KBM-7 (cell line): ENCODE results near the gene KLHDC8A.
"Not testable (repeated sequence)": the region's sequence is repeated elsewhere in the genome, so short reads cannot be mapped to it uniquely, and the experiment has no call there.

Source experiments
- DNase-seq: peaks from one replicate; pipeline ENCODE4 v3.0.0-alpha.2; 2015
- in situ Hi-C: fragments of 300-500 bp; cut with MboI; formaldehyde crosslinking; loops from 2 replicates; pipeline ENCODE4 v1.14.3; 2020; ENCODE audit warnings: low sequenced_read_pairs, low pct_unique_long_range_greater_than_20kb, mixed read lengths

KLHDC8A gene

GRCh38 chr1:205373022-205373797 is 16.5 kb upstream of the KLHDC8A start:
- no peak for DNase-seq
- in situ Hi-C loops = no loop called here

DNA sequence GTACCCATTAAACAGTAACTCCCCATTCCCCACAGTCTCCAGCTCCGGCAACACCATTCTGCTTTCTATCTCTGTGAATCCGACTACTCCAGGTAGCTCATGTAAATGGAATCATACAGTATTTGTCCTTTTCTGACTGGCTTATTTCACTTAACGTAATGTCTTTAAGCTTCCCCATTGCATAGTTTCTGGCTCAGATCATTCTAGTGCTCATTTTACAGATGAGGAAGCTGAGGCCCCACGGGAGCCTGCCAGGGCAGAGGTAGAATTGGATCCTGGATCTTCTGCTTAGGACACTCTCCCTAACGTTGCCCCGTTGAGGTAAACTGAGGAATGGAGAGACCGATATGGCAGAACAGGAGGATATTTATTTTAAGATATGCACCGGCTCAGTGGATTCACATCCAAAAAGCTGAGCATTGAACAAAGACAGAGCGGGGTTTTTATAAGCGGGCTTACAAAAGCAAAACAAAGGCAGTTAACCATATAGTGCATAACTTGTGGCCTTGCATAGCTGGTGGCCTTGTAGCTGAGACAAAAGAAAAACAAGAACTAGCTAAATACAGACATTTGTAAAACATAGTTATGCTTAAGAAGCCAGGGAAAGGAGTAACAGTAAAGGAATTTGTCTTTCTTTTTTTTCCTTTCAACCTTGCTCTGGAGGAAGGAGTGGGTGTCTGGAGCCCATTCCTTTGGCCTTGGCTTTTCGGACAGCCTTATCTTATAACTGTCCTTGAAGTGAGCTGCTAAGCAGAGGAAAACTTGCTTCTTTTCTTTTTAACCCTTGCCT is 15.3 kb upstream of the KLHDC8A start:
- in situ Hi-C loops = no loop called here
- DNase-seq = no peak

DNA sequence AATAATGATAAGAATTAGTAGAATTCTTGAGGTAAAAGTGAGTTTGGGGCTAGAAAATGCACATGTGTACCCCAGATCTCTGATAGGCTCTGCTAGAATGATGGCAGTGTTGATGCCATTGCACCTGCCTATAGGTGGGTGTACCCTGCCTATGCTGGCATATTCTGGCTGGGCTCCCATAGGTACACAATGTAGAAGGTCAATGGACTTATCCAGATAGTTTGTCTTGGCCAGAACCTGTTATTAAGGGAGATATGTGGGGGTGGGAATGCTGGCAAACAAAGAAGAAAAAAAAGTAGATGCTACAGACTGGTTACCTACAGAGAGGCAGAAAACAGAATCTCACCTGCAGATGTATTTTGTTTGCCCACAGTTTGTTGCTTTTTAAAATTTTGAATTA is 14.1 kb upstream of the KLHDC8A start:
- DNase-seq = no peak
- in situ Hi-C loops = no loop called here

- in situ Hi-C loops = no loop called here
- no peak for DNase-seq
Measured at GRCh38 chr1:205369701-205370123, 13.0 kb upstream of the KLHDC8A start.

- in situ Hi-C loops = no loop called here
- no peak for DNase-seq
Measured at GRCh38 chr1:205368478-205368877, 11.8 kb upstream of the KLHDC8A start.

DNA sequence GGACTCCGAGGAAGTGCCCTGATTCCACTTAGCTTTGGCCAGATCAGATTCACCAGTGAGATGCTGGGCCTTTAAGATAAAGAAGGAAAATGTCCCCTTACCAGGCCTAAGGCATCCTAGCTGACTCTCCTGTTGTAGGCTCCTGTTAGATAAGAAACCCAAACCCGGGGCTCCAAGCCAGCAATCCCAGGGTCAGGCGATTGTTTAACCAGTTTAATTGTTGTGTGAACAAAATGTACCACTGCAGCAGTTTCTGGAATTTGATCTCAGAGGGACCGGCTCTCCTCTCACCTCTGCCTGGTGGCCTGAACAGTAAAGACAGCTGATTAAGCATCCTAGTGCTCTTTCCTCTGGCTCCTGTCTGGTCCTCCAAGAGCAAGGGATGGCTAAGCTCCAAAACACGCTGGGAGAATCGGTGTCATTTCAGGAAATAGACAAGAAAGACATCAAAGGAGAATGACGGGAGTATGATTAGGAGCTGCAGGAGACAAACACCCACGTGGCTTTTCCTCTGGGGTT is 9.3 kb upstream of the KLHDC8A start:
- no peak for DNase-seq
- in situ Hi-C loops = no loop called here

DNA sequence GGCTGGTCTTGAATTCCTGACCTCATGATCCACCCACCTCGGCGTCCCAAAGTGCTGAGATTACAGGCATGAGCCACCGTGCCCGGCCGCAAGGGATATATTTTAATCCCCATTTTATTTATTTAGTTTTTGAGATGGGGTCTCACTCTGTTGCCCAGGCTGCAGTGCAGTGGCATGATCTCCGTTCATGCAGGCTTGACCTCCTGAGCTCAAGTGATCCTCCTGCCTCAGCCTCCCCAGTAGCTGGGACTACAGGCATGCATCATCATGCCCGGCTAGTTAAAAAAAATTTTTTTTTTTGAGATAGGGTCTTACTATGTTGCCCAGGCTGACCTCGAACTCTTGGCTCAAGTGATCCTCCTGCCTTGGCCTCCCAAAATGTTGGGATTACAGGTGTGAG is 8.4 kb upstream of the KLHDC8A start:
- DNase-seq, in situ Hi-C loops: not testable (repeated sequence)

DNA sequence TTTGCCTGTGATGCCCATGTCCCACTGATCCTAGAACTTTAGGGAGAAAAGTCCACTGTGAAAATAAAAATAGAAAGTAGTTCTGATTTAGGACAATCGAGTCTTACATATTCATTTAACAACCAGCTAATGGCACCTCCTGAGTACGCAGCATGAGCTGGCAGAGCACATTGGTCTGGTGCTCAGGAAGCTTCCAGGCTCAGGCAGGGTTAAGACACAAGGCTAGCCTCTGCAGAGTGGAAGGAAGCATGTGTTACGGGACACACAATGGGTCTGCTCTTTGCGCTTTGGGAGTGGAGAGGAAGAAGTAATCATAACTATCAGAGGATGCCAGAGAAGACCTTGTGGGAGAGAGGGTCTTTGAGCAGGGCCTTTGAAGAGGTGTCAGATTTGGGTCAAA is 4.2 kb upstream of the KLHDC8A start:
- in situ Hi-C loops = no loop called here
- DNase-seq = no peak

- in situ Hi-C loops = no loop called here
- no peak for DNase-seq
Measured at GRCh38 chr1:205359771-205360565, 3.2 kb upstream of the KLHDC8A start.

DNA sequence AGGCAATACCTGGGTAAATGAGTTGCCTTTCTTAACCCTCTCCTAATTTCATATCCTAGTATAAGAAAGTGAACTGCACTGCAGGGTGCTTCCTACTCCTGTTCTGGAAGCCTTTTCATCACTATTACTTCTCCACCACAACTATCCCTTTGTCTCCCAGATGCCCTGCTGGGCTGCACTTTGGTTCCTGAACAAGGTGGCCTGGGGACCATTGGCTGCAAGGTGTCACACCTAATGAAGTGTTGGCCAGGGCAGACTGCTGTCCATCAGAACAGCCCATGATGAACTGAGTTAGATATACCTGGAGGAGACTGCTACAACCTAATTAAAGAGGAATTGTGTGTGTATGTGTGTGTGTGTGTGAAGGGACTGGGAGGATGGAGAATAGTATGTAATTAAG is 1.9 kb upstream of the KLHDC8A start:
- in situ Hi-C loops = no loop called here
- no peak for DNase-seq

GRCh38 chr1:205357567-205357966 is 845 bp upstream of the KLHDC8A start:
- no peak for DNase-seq
- in situ Hi-C loops = no loop called here

DNA sequence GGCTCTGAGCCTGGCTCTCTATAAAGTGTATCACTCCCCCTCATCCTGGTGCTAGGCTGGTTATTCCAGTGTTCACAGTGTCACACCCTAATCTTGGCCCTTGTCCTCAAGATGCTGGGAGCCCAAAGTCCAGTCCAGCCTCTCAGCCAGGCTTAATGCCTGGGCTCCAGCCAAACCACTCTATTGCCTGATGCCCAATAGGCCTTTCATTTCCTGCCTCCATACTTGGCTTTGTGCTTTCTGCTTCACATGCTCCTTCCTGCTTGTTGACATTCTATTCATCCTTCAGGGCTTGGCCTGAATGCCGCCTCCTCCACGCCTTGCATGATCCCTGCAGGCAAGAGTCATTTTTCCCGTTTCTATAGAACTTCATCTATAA is 1.7 kb downstream of the KLHDC8A start:
- no peak for DNase-seq
- in situ Hi-C loops = no loop called here

DNA sequence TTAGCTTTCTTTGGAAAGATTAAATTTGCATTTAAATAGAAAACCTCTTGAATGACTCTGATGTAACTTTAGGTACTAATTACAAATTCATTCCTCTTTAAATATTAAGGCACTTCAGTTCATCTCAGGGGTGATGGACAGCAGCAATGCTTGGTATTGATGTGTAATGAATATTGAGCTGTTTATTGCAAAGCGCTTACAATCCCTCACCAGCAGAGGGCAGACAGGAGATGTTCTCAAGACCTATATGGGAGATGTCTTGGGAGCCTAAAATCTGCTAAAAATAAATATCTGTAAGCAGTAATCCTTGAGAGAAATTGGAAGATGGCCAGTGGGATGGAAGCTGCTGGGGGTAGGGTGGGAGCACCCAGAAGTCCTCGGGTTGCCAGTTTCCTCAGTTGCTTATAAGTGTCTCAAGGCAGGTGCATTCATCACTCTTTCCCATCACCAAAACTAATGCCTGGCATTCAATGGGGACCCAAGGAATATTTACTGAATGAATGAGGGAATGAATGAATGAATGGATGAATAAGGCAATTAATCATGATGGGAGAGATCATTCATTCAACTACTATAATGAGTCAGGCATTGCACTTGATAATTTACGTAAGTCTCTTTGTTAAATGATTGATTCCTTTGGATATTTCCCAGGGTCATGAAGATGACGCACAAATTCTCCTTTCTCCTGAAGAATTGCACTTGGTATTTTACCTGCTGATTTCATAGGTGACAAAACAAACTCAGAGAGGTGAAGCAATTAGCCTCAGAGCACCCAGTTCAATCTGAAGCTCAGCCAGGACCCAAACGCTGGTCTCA is 2.3 kb downstream of the KLHDC8A start:
- in situ Hi-C loops = no loop called here
- DNase-seq = peak; percentile 58

GRCh38 chr1:205353612-205354011 is 3.1 kb downstream of the KLHDC8A start:
- in situ Hi-C loops = no loop called here
- no peak for DNase-seq

- in situ Hi-C loops = no loop called here
- no peak for DNase-seq
Measured at GRCh38 chr1:205353191-205353590, 3.5 kb downstream of the KLHDC8A start.

GRCh38 chr1:205351984-205352713 is 4.6 kb downstream of the KLHDC8A start:
- in situ Hi-C loops = no loop called here

DNA sequence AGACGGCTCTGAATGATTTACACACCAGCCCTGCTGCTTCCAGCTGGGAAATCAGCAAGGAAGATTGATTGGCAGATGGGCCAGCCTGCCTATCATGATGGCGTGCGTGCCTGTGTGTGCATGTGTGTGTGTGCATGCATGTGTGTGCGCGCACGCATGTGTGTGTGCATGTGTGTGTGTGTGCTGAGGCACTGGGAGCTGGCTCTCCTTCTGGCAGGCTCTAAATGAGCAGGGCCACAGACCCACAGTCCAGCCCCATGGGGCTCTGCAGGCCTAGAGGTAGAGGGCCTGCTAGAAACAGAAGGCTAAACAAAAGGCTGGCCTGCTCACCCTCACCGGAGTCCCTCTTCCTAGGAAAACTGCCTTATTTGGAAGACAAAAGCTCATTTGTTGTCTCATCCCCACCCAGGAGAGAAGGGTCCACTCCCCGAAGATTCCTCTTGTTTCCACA is 6.0 kb downstream of the KLHDC8A start:
- in situ Hi-C loops = no loop called here

More at GRCh38 chr1:205351984-205352713, 4.6 kb downstream of the KLHDC8A start:
- no peak for DNase-seq

DNA sequence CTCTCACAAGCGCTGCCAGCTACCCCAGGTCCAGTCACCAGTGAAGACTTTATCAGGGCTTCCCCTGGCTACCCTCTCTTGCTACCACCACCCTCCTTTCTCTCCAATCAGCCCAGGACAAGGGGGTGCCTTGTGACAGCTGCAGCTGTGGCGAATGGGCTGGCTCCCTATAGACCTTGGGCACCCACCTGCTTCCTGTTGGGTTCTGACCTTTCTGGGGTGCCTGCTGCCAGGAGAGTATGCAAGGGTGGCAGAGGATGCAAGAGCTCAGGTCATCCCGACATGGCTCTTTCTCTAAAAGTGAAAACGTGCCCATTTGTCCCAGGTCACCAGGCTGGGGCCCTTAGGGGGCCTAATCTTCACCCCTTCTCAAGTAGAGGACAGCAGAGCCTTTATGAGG is 6.6 kb downstream of the KLHDC8A start:
- no peak for DNase-seq
- in situ Hi-C loops = no loop called here

More for the DNA sequence above, 6.0 kb downstream of the KLHDC8A start:
- DNase-seq = no peak
